Measurements from ENCODE around the gene TNK2.
A peak's percentile ranks its signal among the peaks of the same experiment; 100 is the strongest.

TNK2 gene

GRCh38 chr3:195859061-195859845 lies 49.1 kb downstream of the TNK2 start:
- no peak overlapping the region for H2AFZ ChIP-seq (ENCODE audit: low read length)
- H4K20me1 ChIP-seq (ENCODE audit: insufficient read depth, low read length) = no peaks in the 10 kb centered on the region
- H3K79me2 ChIP-seq (ENCODE audit: insufficient read depth, low read length) = no peaks in the 10 kb centered on the region
- TF ChIP-seq EZH2 (IDR thresholded peaks at IDR 0.05; ENCODE audit: borderline replicate concordance, low read length) (no peak), CTCF (IDR thresholded peaks at IDR 0.05; ENCODE audit: low read length) (peak; percentile 100)
- no peaks in the 10 kb centered on the region for H3F3A ChIP-seq (ENCODE audit: insufficient read depth, low read length)
- no peak overlapping the region for H3K27ac ChIP-seq (ENCODE audit: low read depth, low read length, poor library complexity, severe bottlenecking)
- H3K9ac ChIP-seq (ENCODE audit: low read length) = no peak overlapping the region
- no peaks in the 10 kb centered on the region for H3K9me2 ChIP-seq (ENCODE audit: low read depth, low read length)
- H3K36me3 ChIP-seq (ENCODE audit: insufficient read depth, low read length) = peaks cover 19% of the 10 kb centered on the region
- peak overlapping the region; percentile 20 for H3K4me3 ChIP-seq (ENCODE audit: low read depth, low read length, poor library complexity, severe bottlenecking)
- no peaks in the 10 kb centered on the region for H3K9me3 ChIP-seq (ENCODE audit: low read length)
- peaks cover 7% of the 10 kb centered on the region for H3K4me1 ChIP-seq (ENCODE audit: insufficient read depth, low read length, severe bottlenecking)
- peak overlapping the region; percentile 54 for H3K4me2 ChIP-seq (ENCODE audit: low read length)
- H3K27me3 ChIP-seq (ENCODE audit: insufficient read depth, low read length) = no peaks in the 10 kb centered on the region

- Histone ChIP-seq H3K4me3 (ENCODE audit: low read depth, low read length, poor library complexity, severe bottlenecking) (no peak overlapping the region), H3K9ac (ENCODE audit: low read length) (no peak overlapping the region)
Observed at GRCh38 chr3:195856410-195857084, 51.8 kb downstream of the TNK2 start.

More at GRCh38 chr3:195856410-195857084, 51.8 kb downstream of the TNK2 start:
- H3K9me2 ChIP-seq (ENCODE audit: low read depth, low read length) = no peaks in the 10 kb centered on the region
- no peaks in the 10 kb centered on the region for H3F3A ChIP-seq (ENCODE audit: insufficient read depth, low read length)
- H3K27me3 ChIP-seq (ENCODE audit: insufficient read depth, low read length) = no peaks in the 10 kb centered on the region; the same call in 1 of the 2 replicates
- TF ChIP-seq EZH2 (IDR thresholded peaks at IDR 0.05; ENCODE audit: borderline replicate concordance, low read length) (no peak), CTCF (IDR thresholded peaks at IDR 0.05; ENCODE audit: low read length) (no peak)
- H3K4me1 ChIP-seq (ENCODE audit: insufficient read depth, low read length, severe bottlenecking) = peaks cover 7% of the 10 kb centered on the region
- no peaks in the 10 kb centered on the region for H3K36me3 ChIP-seq (ENCODE audit: insufficient read depth, low read length)
- no peaks in the 10 kb centered on the region for H4K20me1 ChIP-seq (ENCODE audit: insufficient read depth, low read length)
- no peaks in the 10 kb centered on the region for H3K79me2 ChIP-seq (ENCODE audit: insufficient read depth, low read length)
- H2AFZ ChIP-seq (ENCODE audit: low read length) = no peak overlapping the region
- H3K9me3 ChIP-seq (ENCODE audit: low read length) = no peaks in the 10 kb centered on the region
- no peak overlapping the region for H3K4me2 ChIP-seq (ENCODE audit: low read length)
- H3K27ac ChIP-seq (ENCODE audit: low read depth, low read length, poor library complexity, severe bottlenecking) = no peak overlapping the region
